Activated B cell treated with CpG ODN at 0.5 μM for 24 hours (primary cell): ENCODE data around the gene CSMD2. TPM values are rescaled to one million over a fixed set of nuclear protein-coding genes. Genes with fewer than 3 reads are reported as not detected.

ENCODE experiments used
- ATAC-seq: fragments of 200-7000 bp; cut with Tn5 transposase; one replicate; pipeline ENCODE4 v1.10.0; 2021; ENCODE audit warnings: low read depth, mild to moderate bottlenecking, moderate library complexity
- CTCF ChIA-PET: fragments of 350-600 bp; sonication (Branson Sonifier 250); formaldehyde crosslinking; loops from one replicate; lab custom pipeline; 2021; ENCODE audit warnings: antibody characterized with exemption; lab: Charles Lee
- POLR2A ChIA-PET: fragments of 350-600 bp; sonication (Branson Sonifier 250); formaldehyde crosslinking; loops from one replicate; lab custom pipeline; 2021; ENCODE audit warnings: antibody characterized with exemption; lab: Charles Lee
- DNase-seq: peaks from one replicate; pipeline ENCODE4 v3.0.0; 2022
- H3K27ac Mint-ChIP-seq: one replicate; pipeline ENCODE4 v1.8.0; 2020; ENCODE audit warnings: mixed read lengths
- H3K27me3 Mint-ChIP-seq: one replicate; pipeline ENCODE4 v1.8.0; 2021; ENCODE audit warnings: mixed read lengths
- H3K36me3 Mint-ChIP-seq: one replicate; pipeline ENCODE4 v1.8.0; 2021; ENCODE audit warnings: low read depth, mixed read lengths
- H3K4me1 Mint-ChIP-seq: one replicate; pipeline ENCODE4 v1.8.0; 2021; ENCODE audit warnings: mixed read lengths
- H3K4me3 Mint-ChIP-seq: one replicate; pipeline ENCODE4 v1.8.0; 2020; ENCODE audit warnings: mild to moderate bottlenecking, mixed read lengths
- H3K9me3 Mint-ChIP-seq: one replicate; pipeline ENCODE4 v1.8.0; 2020; ENCODE audit warnings: mixed read lengths
- CTCF ChIP-seq: fragments of 200-600 bp; IDR thresholded peaks from one replicate; pipeline ENCODE4 v1.8.0; 2022; ENCODE audit warnings: antibody characterized with exemption, mild to moderate bottlenecking
- intact Hi-C: fragments of 100-400 bp; cut with micrococcal nuclease; formaldehyde crosslinking; loops from one replicate; pipeline ENCODE4 v1.15.1; 2024
- total RNA-seq: library from RNA; stranded (reverse); gene quantifications from 2 replicates; pipeline ENCODE4 v1.2.3, GENCODE V29; 2022

CSMD2 gene
- total RNA-seq, 1 donor from 2014 or later: not detected

GRCh38 chr1:34060187-34060730, 104.8 kb downstream of the CSMD2 start:
- no peaks in the 10 kb centered on the region for H3K4me1 Mint-ChIP-seq
- intact Hi-C loops: no loop called here
- peaks cover 3% of the 10 kb centered on the region for H3K9me3 Mint-ChIP-seq
- no peak for TF ChIP-seq CTCF
- ATAC-seq: no peak
- CTCF ChIA-PET: no interaction called here
- DNase-seq: no peak
- POLR2A ChIA-PET: no interaction called here
- H3K27ac Mint-ChIP-seq: no peak overlapping the region
- no peak overlapping the region for H3K4me3 Mint-ChIP-seq
- peaks cover 6% of the 10 kb centered on the region for H3K27me3 Mint-ChIP-seq
- H3K36me3 Mint-ChIP-seq: no peaks in the 10 kb centered on the region

- Mint-ChIP-seq H3K4me3 (no peak overlapping the region), H3K4me1 (no peaks in the 10 kb centered on the region), H3K36me3 (no peaks in the 10 kb centered on the region), H3K27ac (no peak overlapping the region), H3K9me3 (no peaks in the 10 kb centered on the region), H3K27me3 (peaks cover 6% of the 10 kb centered on the region)
- DNase-seq (no peak), ATAC-seq (no peak)
- ChIA-PET POLR2A (no interaction called here), CTCF (no interaction called here)
- no peak for TF ChIP-seq CTCF
- intact Hi-C loops: no loop called here
Observed at GRCh38 chr1:34057347-34058130, 107.5 kb downstream of the CSMD2 start.

- ChIA-PET CTCF (no interaction called here), POLR2A (no interaction called here)
- H3K4me1 Mint-ChIP-seq: no peaks in the 10 kb centered on the region
- H3K27ac Mint-ChIP-seq: no peak overlapping the region
- intact Hi-C loops: no loop called here
- no peak for TF ChIP-seq CTCF
- H3K4me3 Mint-ChIP-seq: no peak overlapping the region
- H3K9me3 Mint-ChIP-seq: no peaks in the 10 kb centered on the region
- H3K27me3 Mint-ChIP-seq: peaks cover 6% of the 10 kb centered on the region
- DNase-seq (no peak), ATAC-seq (no peak)
- H3K36me3 Mint-ChIP-seq: no peaks in the 10 kb centered on the region
Observed at GRCh38 chr1:34055818-34056217, 109.2 kb downstream of the CSMD2 start.

GRCh38 chr1:34054920-34055319, 110.1 kb downstream of the CSMD2 start:
- ATAC-seq (no peak), DNase-seq (no peak)
- no peak for TF ChIP-seq CTCF
- intact Hi-C loops: no loop called here
- POLR2A ChIA-PET: no interaction called here
- Mint-ChIP-seq H3K9me3 (no peaks in the 10 kb centered on the region), H3K27ac (no peak overlapping the region), H3K36me3 (no peaks in the 10 kb centered on the region), H3K4me3 (no peak overlapping the region), H3K4me1 (no peaks in the 10 kb centered on the region), H3K27me3 (peaks cover 6% of the 10 kb centered on the region)
- CTCF ChIA-PET: no interaction called here

- no peak for DNase-seq
- TF ChIP-seq CTCF: no peak
- Mint-ChIP-seq H3K4me1 (no peaks in the 10 kb centered on the region), H3K9me3 (no peaks in the 10 kb centered on the region), H3K4me3 (no peak overlapping the region), H3K27me3 (peaks cover 6% of the 10 kb centered on the region), H3K36me3 (no peaks in the 10 kb centered on the region), H3K27ac (no peak overlapping the region)
- CTCF ChIA-PET: no interaction called here
- intact Hi-C loops: no loop called here
- no peak for ATAC-seq
- POLR2A ChIA-PET: no interaction called here
Observed at GRCh38 chr1:34053660-34054059, 111.4 kb downstream of the CSMD2 start.
